GM13976 (cell line): Measurements from ENCODE around the gene JTB.
A peak's percentile ranks its signal among the peaks of the same experiment; 100 is the strongest.
"Not testable (repeated sequence)": the region's sequence is repeated elsewhere in the genome, so short reads cannot be mapped to it uniquely, and the experiment has no call there.

Experiments used
- DNase-seq: peaks from one replicate; pipeline ENCODE4 v3.0.0; 2012; ENCODE audit warnings: low spot score
- in situ Hi-C: fragments of 300-500 bp; cut with MboI; formaldehyde crosslinking; loops from one replicate; pipeline ENCODE4 v1.12.0; 2022; ENCODE audit warnings: low sequenced_read_pairs, mixed read lengths, inconsistent platforms; ENCODE audit not compliant: unreplicated experiment
- TF ChIP-seq, protein P1 (sequence below): IDR thresholded peaks from 2 replicates; pipeline ENCODE4 v1.5.1; 2012; ENCODE audit warnings: borderline replicate concordance, mild to moderate bottlenecking; ENCODE audit not compliant: insufficient read depth; ENCODE audit errors: extremely low read depth, missing control alignments, control extremely low read depth

JTB gene

DNA sequence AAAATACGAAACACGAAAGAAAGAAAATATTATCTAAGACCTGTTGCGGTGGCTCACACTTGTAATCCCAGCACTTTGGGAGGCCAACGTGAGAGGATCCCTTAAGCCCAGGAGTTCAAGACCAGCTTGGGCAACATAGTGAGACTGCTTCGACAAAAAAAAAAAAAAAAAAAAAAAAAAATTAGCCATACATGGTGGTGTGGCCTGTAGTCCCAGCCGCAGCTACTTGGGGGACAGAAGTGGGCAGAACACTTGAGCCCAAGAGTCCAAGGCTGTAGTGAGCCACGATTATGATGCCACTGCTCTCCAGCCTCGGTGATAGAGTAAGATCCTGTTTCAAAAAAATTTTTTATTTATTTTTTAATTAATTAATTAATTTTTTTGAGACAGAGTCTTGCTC lies 10.1 kb upstream of the JTB start:
- in situ Hi-C loops, result loop anchor here (10.0 kb wide), 2 partner anchors 193 to 313 kb away; partner anchors contain the start of genes ILF2 and NPR1
- TF ChIP-seq, protein P1, sequence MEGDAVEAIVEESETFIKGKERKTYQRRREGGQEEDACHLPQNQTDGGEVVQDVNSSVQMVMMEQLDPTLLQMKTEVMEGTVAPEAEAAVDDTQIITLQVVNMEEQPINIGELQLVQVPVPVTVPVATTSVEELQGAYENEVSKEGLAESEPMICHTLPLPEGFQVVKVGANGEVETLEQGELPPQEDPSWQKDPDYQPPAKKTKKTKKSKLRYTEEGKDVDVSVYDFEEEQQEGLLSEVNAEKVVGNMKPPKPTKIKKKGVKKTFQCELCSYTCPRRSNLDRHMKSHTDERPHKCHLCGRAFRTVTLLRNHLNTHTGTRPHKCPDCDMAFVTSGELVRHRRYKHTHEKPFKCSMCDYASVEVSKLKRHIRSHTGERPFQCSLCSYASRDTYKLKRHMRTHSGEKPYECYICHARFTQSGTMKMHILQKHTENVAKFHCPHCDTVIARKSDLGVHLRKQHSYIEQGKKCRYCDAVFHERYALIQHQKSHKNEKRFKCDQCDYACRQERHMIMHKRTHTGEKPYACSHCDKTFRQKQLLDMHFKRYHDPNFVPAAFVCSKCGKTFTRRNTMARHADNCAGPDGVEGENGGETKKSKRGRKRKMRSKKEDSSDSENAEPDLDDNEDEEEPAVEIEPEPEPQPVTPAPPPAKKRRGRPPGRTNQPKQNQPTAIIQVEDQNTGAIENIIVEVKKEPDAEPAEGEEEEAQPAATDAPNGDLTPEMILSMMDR, result no peak
- DNase-seq, result no peak

- TF ChIP-seq, protein P1, result no peak
- in situ Hi-C loops, result loop anchor here (10.0 kb wide), 2 partner anchors 191 to 311 kb away; partner anchors contain the start of genes ILF2 and NPR1
- peak; percentile 57 for DNase-seq
Observed at GRCh38 chr1:153985941-153986761, 8.7 kb upstream of the JTB start, which contains the start of gene RAB13. Gene RAB13, minus strand, starts transcription at chr1:153986339. Its CDS starts 103 bp downstream, at chr1:153986236.

- in situ Hi-C loops, result loop anchor here (10.0 kb wide), 2 partner anchors 191 to 311 kb away; partner anchors contain the start of genes ILF2 and NPR1
- TF ChIP-seq, protein P1, result no peak
- DNase-seq, result no peak
Observed at GRCh38 chr1:153985341-153985912, 8.0 kb upstream of the JTB start.

DNA sequence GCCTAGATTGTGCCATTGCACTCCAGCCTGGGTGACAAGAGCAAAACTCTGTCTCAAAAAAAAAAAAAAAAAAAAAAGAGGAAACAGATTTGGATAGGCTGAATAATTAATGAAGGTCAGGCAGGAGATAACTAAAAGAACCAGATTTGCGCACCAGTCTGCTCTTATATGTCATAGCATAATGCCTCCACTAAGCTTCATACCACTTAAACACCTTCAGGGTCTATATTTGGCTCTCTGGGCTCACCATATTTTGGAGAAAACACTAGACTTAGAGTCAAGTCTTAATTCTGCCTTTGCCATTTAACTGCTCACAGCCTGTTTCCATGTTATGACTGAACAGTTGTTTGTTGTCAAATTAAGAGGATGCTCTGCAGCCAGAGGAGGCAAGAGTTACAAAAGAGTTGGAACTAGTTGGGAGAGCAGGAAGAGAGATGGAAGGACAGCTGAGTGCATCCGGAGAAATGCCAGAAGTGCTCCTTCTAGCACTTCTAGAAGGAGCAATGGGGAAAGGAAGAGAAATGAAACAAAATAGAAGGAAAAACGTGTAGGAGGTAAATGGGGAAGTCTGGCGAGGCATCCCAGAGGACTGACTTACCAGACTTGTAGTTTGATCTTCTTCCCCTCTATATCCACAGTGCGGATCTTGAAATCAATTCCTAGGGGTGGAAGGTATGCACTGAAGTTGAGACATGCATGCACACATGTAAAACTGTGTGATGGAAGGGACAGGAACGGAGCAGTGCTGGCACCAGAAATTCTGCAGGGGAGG lies 6.8 kb upstream of the JTB start:
- in situ Hi-C loops, result loop anchor here (10.0 kb wide), 2 partner anchors 190 to 310 kb away; partner anchors contain the start of genes ILF2 and NPR1
- TF ChIP-seq, protein P1, result no peak

DNA sequence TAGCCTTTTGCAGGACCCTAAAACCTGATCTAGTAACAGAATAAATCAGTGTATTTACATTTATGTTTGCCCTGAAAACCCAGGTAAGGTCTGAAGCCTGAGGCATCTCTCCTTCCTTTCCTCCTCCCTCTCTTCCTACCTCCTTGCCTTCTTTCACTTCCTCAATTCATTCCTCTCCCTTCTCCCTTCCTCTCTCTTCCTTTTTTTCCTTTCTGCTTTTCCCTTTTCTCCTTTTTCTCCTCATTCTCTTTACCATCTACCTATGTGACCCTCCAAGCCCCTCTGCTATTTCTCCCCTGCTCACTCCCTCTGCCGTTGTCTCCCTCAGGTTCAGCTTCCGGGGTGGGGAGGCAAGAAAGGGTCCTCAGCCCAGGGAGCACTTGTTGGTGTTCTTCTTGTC lies 4.3 kb upstream of the JTB start:
- in situ Hi-C loops, result loop anchor here (10.0 kb wide), 2 partner anchors 187 to 307 kb away; partner anchors contain the start of genes ILF2 and NPR1
- DNase-seq, result not testable (repeated sequence)

More for the DNA sequence above, 6.8 kb upstream of the JTB start:
- no peak for DNase-seq

DNA sequence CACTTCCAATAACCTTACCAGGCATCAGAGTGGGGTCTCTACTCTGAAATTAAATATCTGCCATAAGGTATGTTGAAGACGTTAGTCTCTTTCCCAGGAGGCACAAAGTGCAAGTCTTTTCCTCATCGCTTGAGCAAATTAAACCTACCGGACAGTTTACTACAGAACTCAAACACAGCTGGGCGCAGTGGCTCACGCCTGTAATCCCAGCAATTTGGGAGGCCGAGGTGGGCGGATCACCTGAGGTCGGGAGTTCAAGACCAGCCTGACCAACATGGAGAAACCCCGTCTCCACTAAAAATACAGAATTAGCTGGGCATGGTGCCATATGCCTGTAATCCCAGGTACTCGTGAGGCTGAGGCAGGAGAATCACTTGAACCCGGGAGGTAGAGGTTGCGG lies 1.6 kb upstream of the JTB start:
- DNase-seq, in situ Hi-C loops: not testable (repeated sequence)

DNA sequence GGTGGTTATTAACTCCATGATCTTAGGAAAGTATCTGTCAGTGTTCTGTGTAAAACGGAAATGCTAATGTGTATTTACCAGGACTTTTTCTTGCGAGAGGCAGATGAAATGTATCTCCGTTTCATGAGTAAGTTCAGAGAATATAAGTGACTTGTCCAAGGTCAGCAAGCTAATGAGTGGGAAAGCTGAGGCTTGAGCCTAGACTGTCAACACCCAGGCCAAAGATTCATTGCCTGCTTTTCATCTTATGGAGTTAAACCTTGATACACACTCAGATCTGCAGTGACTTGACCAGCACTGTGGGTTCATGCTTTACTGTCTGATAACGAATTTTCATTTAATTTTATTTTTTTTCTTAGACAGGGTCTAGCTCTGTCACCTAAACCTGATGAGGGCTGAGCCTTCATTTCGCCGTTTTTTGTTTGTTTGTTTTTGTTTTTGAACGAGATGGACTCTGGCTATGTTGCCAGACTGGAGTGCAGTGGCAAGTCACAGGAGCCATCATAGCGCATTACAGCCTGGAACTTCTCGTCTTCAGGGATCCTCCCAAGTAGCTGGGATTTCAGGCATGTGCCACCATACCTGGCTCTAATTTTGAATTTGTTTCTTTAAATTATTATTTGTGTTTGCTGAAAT lies 918 bp upstream of the JTB start:
- DNase-seq, result no peak
- TF ChIP-seq, protein P1, result no peak
- in situ Hi-C loops, result no loop called here
